Measurements from ENCODE around the gene EFCAB8.

The EFCAB8 gene

DNA sequence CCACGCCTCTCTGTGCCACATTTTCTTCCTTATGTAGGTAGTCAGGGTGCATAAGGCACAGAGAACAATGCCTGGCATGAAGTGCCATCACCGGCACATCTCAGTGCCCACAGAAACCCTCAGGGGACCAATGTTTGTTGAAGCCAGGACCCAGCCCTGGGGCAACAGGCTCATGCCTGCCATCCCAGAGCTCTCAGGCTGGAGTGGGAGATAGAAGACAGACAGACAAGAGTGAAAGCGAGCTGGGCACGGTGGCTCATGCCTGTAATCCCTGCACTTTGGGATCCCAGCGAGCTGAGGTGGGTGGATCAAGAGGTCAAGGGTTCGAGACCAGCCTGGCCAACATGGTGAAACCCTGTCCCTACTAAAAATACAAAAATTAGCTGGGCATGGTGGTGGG lies 13.5 kb downstream of the EFCAB8 start:
- DNase-seq, result no peak
- H3K4me3 ChIP-seq (ENCODE audit: low read depth, low read length), result no peak overlapping the region
- TF ChIP-seq, protein P1, sequence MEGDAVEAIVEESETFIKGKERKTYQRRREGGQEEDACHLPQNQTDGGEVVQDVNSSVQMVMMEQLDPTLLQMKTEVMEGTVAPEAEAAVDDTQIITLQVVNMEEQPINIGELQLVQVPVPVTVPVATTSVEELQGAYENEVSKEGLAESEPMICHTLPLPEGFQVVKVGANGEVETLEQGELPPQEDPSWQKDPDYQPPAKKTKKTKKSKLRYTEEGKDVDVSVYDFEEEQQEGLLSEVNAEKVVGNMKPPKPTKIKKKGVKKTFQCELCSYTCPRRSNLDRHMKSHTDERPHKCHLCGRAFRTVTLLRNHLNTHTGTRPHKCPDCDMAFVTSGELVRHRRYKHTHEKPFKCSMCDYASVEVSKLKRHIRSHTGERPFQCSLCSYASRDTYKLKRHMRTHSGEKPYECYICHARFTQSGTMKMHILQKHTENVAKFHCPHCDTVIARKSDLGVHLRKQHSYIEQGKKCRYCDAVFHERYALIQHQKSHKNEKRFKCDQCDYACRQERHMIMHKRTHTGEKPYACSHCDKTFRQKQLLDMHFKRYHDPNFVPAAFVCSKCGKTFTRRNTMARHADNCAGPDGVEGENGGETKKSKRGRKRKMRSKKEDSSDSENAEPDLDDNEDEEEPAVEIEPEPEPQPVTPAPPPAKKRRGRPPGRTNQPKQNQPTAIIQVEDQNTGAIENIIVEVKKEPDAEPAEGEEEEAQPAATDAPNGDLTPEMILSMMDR (IDR thresholded peaks at IDR 0.05; ENCODE audit: low read depth, low read length, missing control alignments), result no peak
- H3K27me3 ChIP-seq (replicated peaks), result no peaks in the 10 kb centered on the region
- H3K27ac ChIP-seq, result no peak overlapping the region
- no peaks in the 10 kb centered on the region for H3K36me3 ChIP-seq (replicated peaks)
- in situ Hi-C loops (cut with HindIII; ENCODE audit: low pct_ligation_motif_present, low sequenced_read_pairs), result no loop called here

- Histone ChIP-seq H3K36me3 (replicated peaks) (no peaks in the 10 kb centered on the region), H3K27me3 (replicated peaks) (no peaks in the 10 kb centered on the region), H3K4me3 (ENCODE audit: low read depth, low read length) (no peak overlapping the region), H3K27ac (no peak overlapping the region)
- in situ Hi-C loops (cut with HindIII; ENCODE audit: low pct_ligation_motif_present, low sequenced_read_pairs), result no loop called here
- TF ChIP-seq, protein P1 (IDR thresholded peaks at IDR 0.05; ENCODE audit: low read depth, low read length, missing control alignments), result no peak
- no peak for DNase-seq
Observed at GRCh38 chr20:32875673-32876072, 16.9 kb downstream of the EFCAB8 start.

GRCh38 chr20:32877507-32877906 lies 18.8 kb downstream of the EFCAB8 start:
- in situ Hi-C loops (cut with HindIII; ENCODE audit: low pct_ligation_motif_present, low sequenced_read_pairs), result no loop called here
- H3K4me3 ChIP-seq (ENCODE audit: low read depth, low read length), result no peak overlapping the region
- no peak overlapping the region for H3K27ac ChIP-seq
- H3K36me3 ChIP-seq (replicated peaks), result no peaks in the 10 kb centered on the region
- no peak for DNase-seq
- TF ChIP-seq, protein P1 (IDR thresholded peaks at IDR 0.05; ENCODE audit: low read depth, low read length, missing control alignments), result no peak
- no peaks in the 10 kb centered on the region for H3K27me3 ChIP-seq (replicated peaks)

DNA sequence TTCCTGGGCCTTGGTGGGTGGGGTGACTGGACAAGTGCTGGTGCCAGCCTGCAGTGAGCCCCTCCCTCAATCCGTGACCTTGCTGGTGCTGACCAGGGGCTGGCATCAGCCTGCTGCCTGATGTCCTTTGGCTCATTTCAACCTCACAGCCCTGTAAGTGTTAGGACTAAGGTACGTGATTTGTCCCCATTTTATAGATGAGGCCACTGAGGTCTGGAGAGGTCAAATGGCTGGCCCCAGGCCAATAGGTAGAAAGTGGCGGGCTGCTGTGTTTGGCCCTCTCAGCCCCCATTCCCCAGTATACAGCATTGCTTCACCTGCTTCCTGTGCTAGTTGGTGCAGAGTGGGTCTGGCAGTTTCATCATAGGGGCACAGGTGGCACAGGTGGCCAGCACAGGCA lies 20.1 kb downstream of the EFCAB8 start:
- TF ChIP-seq, protein P1 (IDR thresholded peaks at IDR 0.05; ENCODE audit: low read depth, low read length, missing control alignments), result no peak

DNA sequence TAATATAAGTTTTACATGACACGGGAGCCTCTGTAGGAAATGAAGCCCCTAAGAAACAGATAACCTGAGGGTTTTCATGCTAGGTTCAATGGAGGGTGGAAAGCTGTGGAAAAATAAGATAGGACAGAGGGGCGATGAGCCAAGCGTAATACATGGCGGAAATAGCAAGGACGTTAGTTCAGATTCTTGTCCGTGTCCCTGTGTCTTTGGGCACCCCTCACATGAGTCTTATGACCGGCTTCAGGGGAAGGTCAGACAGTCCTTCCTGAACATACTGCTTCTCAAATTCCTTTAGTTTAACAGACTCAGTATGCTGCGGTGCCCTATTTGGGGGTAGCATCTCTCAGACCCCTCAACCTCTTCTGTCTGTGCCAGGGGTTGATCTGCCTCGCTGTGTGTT lies 20.8 kb downstream of the EFCAB8 start:
- Histone ChIP-seq H3K27me3 (replicated peaks) (no peaks in the 10 kb centered on the region), H3K27ac (no peak overlapping the region), H3K4me3 (ENCODE audit: low read depth, low read length) (no peak overlapping the region), H3K36me3 (replicated peaks) (no peaks in the 10 kb centered on the region)
- in situ Hi-C loops (cut with HindIII; ENCODE audit: low pct_ligation_motif_present, low sequenced_read_pairs), result no loop called here
- TF ChIP-seq, protein P1 (IDR thresholded peaks at IDR 0.05; ENCODE audit: low read depth, low read length, missing control alignments), result no peak
- DNase-seq, result no peak

More for the DNA sequence above, 20.1 kb downstream of the EFCAB8 start:
- no peaks in the 10 kb centered on the region for H3K27me3 ChIP-seq (replicated peaks)
- in situ Hi-C loops (cut with HindIII; ENCODE audit: low pct_ligation_motif_present, low sequenced_read_pairs), result no loop called here
- H3K27ac ChIP-seq, result no peak overlapping the region
- H3K4me3 ChIP-seq (ENCODE audit: low read depth, low read length), result no peak overlapping the region
- no peak for DNase-seq
- no peaks in the 10 kb centered on the region for H3K36me3 ChIP-seq (replicated peaks)

GRCh38 chr20:32880635-32881034 lies 21.9 kb downstream of the EFCAB8 start:
- TF ChIP-seq, protein P1 (IDR thresholded peaks at IDR 0.05; ENCODE audit: low read depth, low read length, missing control alignments), result no peak
- H3K4me3 ChIP-seq (ENCODE audit: low read depth, low read length), result no peak overlapping the region
- in situ Hi-C loops (cut with HindIII; ENCODE audit: low pct_ligation_motif_present, low sequenced_read_pairs), result no loop called here
- no peaks in the 10 kb centered on the region for H3K27me3 ChIP-seq (replicated peaks)
- no peaks in the 10 kb centered on the region for H3K36me3 ChIP-seq (replicated peaks)
- no peak for DNase-seq
- no peak overlapping the region for H3K27ac ChIP-seq
